HepG2 (cell line): ENCODE results near the gene PTPN18. TPM values are rescaled to one million over a fixed set of nuclear protein-coding genes. Genes with fewer than 3 reads are reported as not detected.

Experiments used
- BRCA1 ChIP-seq: sonication (generic); formaldehyde crosslinking; IDR thresholded peaks from 2 replicates; pipeline ENCODE4 v1.4.0; 2020; ENCODE audit warnings: missing genetic modification reagents
- DNMT3B ChIP-seq: conservative IDR thresholded peaks from 2 replicates; pipeline ENCODE4 v1.6.1; 2016; ENCODE audit warnings: missing biosample characterization, control low read depth
- FOSL1 ChIP-seq: sonication (generic); formaldehyde crosslinking; IDR thresholded peaks from 2 replicates; pipeline ENCODE4 v1.9.0; 2021; ENCODE audit warnings: missing genetic modification reagents, borderline replicate concordance
- HOXA5 ChIP-seq: sonication (generic); formaldehyde crosslinking; IDR thresholded peaks from 2 replicates; pipeline ENCODE4 v1.4.0; 2020; ENCODE audit warnings: missing genetic modification reagents
- MAZ ChIP-seq, 2 experiments: sonication (generic) in 1 of 2; formaldehyde crosslinking in 1 of 2; IDR thresholded peaks; 2 replicates each; pipeline versions ENCODE4 v1.5.0 to v1.6.1; 2012 to 2020; ENCODE audit warnings: low read depth in 2 of 2, mild to moderate bottlenecking in 2 of 2, borderline replicate concordance in 1 of 2, improper control_type of control experiment in 1 of 2, low read length in 1 of 2, missing genetic modification reagents in 1 of 2, moderate library complexity in 1 of 2
- PHF8 ChIP-seq: sonication (generic); formaldehyde crosslinking; IDR thresholded peaks from 2 replicates; pipeline ENCODE4 v1.5.0; 2020; ENCODE audit warnings: missing genetic modification reagents
- RAD21 ChIP-seq: fragments of 450-650 bp; formaldehyde crosslinking; IDR thresholded peaks from 2 replicates; pipeline ENCODE4 v1.5.0; 2020; ENCODE audit warnings: mild to moderate bottlenecking
- RARG ChIP-seq: sonication (generic); formaldehyde crosslinking; IDR thresholded peaks from 2 replicates; pipeline ENCODE4 v1.4.0; 2020; ENCODE audit warnings: low read depth, mild to moderate bottlenecking, missing genetic modification reagents
- SATB2 ChIP-seq: sonication (generic); formaldehyde crosslinking; IDR thresholded peaks from 2 replicates; pipeline ENCODE4 v1.5.0; 2020; ENCODE audit warnings: missing genetic modification reagents
- SMAD3 ChIP-seq: sonication (generic); formaldehyde crosslinking; IDR thresholded peaks from 2 replicates; pipeline ENCODE4 v1.4.0; 2020; ENCODE audit warnings: missing genetic modification reagents
- TGIF2 ChIP-seq: IDR thresholded peaks from 2 replicates; pipeline ENCODE4 v1.6.1; 2016; ENCODE audit warnings: control low read depth, missing compliant biosample characterization
- XRCC5 ChIP-seq: fragments of 200-400 bp; formaldehyde crosslinking; optimal IDR thresholded peaks from 2 replicates; pipeline ENCODE3; 2017; ENCODE audit warnings: mild to moderate bottlenecking, low read length
- YEATS4 ChIP-seq: sonication (generic); formaldehyde crosslinking; IDR thresholded peaks from 2 replicates; pipeline ENCODE4 v1.4.0; 2020; ENCODE audit warnings: missing genetic modification reagents, borderline replicate concordance
- ZNF607 ChIP-seq: sonication (generic); formaldehyde crosslinking; IDR thresholded peaks from 2 replicates; pipeline ENCODE4 v1.5.1; 2020; ENCODE audit warnings: missing genetic modification reagents, mild to moderate bottlenecking, borderline replicate concordance
- polyA plus RNA-seq, 8 experiments: library from polyadenylated mRNA; depleted of rRNA in 3 of 8; stranded (reverse) in 7 of 8; unstranded in 1 of 8; fragments of >200 nt; fragmentation: Illumina TruSeq in 4 of 8; extraction: Trizol in 4 of 8; gene quantifications; 2 replicates each; pipeline versions ENCODE4 v1.2.1 to v1.2.3, GENCODE V29; 2011 to 2016; ENCODE audit warnings: low read depth in 4 of 8, missing spikeins in 1 of 8, mixed read lengths in 1 of 8; ENCODE audit not compliant: insufficient read depth in 1 of 8
- total RNA-seq, 5 experiments: library from RNA; depleted of rRNA; stranded (reverse); fragments of >200 nt; fragmentation: Illumina TruSeq; extraction: Trizol; gene quantifications; 2 replicates each; pipeline ENCODE4 v1.2.3, GENCODE V29; 2016; ENCODE audit warnings: low read depth in 1 of 5
- TF ChIP-seq, protein P1 (sequence below): sonication (generic); formaldehyde crosslinking; IDR thresholded peaks from 2 replicates; pipeline ENCODE4 v1.4.0; 2020; ENCODE audit warnings: missing genetic modification reagents
- TF ChIP-seq, protein P2 (sequence below): sonication (generic); formaldehyde crosslinking; IDR thresholded peaks from 2 replicates; pipeline ENCODE4 v1.5.1; 2020; ENCODE audit warnings: missing genetic modification reagents, mild to moderate bottlenecking, borderline replicate concordance
- TF ChIP-seq, protein P3 (sequence below): sonication (generic); formaldehyde crosslinking; IDR thresholded peaks from 2 replicates; pipeline ENCODE4 v1.5.0; 2020; ENCODE audit warnings: mild to moderate bottlenecking, missing genetic modification reagents, borderline replicate concordance
- TF ChIP-seq, protein P4 (sequence below): sonication (generic); formaldehyde crosslinking; IDR thresholded peaks from 2 replicates; pipeline ENCODE4 v1.9.0; 2022; ENCODE audit warnings: missing genetic modification reagents, mild to moderate bottlenecking, borderline replicate concordance
- TF ChIP-seq, protein P5 (sequence below): sonication (generic); formaldehyde crosslinking; IDR thresholded peaks from 2 replicates; pipeline ENCODE4 v1.4.0; 2020; ENCODE audit warnings: missing genetic modification reagents; ENCODE audit errors: not compliant biosample characterization

The PTPN18 gene
- total and polyA plus RNA-seq, 2 of the 13 experiments (the other 11 are each of a cell fraction or from before 2014, with no cell fraction given): 14.8 to 39.6 TPM

DNA sequence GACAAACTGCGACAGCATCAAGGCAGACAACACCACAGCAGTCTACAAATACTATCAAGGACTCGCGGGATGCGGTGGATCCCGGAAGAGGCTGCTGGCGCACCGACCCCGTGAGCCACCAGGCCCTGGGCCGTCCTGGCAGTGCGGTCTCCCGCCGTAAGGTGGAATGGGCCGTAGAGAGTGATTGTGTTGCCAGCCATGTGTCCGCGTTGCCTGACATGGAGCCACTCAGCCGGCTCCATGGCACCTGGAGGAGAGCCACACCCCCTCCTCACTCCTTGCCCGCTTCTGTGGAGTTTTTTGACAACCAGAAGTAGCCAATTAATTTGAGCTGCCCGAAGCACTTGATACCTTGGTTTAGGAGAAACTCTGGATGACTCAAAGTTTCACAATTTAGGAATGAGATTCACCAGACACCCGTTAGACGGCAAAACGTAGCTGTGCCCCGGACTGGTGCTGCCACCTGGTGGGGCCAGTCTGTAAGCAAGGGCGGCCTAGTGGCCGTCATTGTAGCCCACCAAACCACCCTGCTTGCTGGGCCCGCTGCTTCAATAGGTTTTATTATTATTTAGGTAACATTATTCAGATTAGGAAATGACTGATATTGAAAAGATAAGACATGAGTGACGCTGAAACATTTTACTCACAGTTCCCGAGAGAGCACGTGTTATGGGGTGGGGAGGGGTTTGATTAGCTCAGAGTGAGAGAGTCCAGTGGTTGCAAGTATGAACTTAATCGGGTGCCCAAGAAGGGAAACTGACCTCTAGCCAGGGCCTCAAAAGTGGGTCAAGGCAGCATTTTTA, 23.4 kb upstream of the PTPN18 start (continued):
- TF ChIP-seq, protein P1, sequence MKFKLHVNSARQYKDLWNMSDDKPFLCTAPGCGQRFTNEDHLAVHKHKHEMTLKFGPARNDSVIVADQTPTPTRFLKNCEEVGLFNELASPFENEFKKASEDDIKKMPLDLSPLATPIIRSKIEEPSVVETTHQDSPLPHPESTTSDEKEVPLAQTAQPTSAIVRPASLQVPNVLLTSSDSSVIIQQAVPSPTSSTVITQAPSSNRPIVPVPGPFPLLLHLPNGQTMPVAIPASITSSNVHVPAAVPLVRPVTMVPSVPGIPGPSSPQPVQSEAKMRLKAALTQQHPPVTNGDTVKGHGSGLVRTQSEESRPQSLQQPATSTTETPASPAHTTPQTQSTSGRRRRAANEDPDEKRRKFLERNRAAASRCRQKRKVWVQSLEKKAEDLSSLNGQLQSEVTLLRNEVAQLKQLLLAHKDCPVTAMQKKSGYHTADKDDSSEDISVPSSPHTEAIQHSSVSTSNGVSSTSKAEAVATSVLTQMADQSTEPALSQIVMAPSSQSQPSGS: 0 out of 2 replicates have a peak, but pooled peaks have one; percentile 45
- 0 out of 2 replicates have a peak, but pooled peaks have one; percentile 14 for TF ChIP-seq FOSL1 (CRISPR knock-in tag)
- peak; percentile 80; the same call in 1 of the 2 replicates for TF ChIP-seq DNMT3B (CRISPR knock-in tag)
- TF ChIP-seq PHF8 (CRISPR knock-in tag): peak; percentile 51
- TF ChIP-seq SMAD3 (CRISPR knock-in tag): peak; percentile 70; the same call in 1 of the 2 replicates
- TF ChIP-seq RARG (CRISPR knock-in tag): no peak
- TF ChIP-seq MAZ (IDR thresholded peaks at IDR 0.05; ENCODE audit: borderline replicate concordance, low read depth, low read length): no peak
- 0 out of 2 replicates have a peak, but pooled peaks have one; percentile 32 for TF ChIP-seq MAZ (CRISPR knock-in tag; IDR thresholded peaks at IDR 0.05; ENCODE audit: low read depth)
- TF ChIP-seq BRCA1 (CRISPR knock-in tag): peak; percentile 64; the same call in 1 of the 2 replicates
- peak; percentile 88 for TF ChIP-seq XRCC5
- TF ChIP-seq, protein P2, sequence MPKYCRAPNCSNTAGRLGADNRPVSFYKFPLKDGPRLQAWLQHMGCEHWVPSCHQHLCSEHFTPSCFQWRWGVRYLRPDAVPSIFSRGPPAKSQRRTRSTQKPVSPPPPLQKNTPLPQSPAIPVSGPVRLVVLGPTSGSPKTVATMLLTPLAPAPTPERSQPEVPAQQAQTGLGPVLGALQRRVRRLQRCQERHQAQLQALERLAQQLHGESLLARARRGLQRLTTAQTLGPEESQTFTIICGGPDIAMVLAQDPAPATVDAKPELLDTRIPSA (CRISPR knock-in tag): no peak
- peak; percentile 30; the same call in 1 of the 2 replicates for TF ChIP-seq YEATS4
- TF ChIP-seq RAD21 (CRISPR knock-in tag): peak; percentile 95
- peak; percentile 67 for TF ChIP-seq HOXA5 (CRISPR knock-in tag)
- TF ChIP-seq, protein P3, sequence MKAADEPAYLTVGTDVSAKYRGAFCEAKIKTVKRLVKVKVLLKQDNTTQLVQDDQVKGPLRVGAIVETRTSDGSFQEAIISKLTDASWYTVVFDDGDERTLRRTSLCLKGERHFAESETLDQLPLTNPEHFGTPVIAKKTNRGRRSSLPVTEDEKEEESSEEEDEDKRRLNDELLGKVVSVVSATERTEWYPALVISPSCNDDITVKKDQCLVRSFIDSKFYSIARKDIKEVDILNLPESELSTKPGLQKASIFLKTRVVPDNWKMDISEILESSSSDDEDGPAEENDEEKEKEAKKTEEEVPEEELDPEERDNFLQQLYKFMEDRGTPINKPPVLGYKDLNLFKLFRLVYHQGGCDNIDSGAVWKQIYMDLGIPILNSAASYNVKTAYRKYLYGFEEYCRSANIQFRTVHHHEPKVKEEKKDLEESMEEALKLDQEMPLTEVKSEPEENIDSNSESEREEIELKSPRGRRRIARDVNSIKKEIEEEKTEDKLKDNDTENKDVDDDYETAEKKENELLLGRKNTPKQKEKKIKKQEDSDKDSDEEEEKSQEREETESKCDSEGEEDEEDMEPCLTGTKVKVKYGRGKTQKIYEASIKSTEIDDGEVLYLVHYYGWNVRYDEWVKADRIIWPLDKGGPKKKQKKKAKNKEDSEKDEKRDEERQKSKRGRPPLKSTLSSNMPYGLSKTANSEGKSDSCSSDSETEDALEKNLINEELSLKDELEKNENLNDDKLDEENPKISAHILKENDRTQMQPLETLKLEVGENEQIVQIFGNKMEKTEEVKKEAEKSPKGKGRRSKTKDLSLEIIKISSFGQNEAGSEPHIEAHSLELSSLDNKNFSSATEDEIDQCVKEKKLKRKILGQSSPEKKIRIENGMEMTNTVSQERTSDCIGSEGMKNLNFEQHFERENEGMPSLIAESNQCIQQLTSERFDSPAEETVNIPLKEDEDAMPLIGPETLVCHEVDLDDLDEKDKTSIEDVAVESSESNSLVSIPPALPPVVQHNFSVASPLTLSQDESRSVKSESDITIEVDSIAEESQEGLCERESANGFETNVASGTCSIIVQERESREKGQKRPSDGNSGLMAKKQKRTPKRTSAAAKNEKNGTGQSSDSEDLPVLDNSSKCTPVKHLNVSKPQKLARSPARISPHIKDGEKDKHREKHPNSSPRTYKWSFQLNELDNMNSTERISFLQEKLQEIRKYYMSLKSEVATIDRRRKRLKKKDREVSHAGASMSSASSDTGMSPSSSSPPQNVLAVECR: peak; percentile 50; the same call in 1 of the 2 replicates
- TF ChIP-seq SATB2 (CRISPR knock-in tag): no peak
- no peak for TF ChIP-seq ZNF607 (CRISPR knock-in tag)
- TF ChIP-seq TGIF2 (CRISPR knock-in tag): peak; percentile 57; the same call in 1 of the 2 replicates
- TF ChIP-seq, protein P4, sequence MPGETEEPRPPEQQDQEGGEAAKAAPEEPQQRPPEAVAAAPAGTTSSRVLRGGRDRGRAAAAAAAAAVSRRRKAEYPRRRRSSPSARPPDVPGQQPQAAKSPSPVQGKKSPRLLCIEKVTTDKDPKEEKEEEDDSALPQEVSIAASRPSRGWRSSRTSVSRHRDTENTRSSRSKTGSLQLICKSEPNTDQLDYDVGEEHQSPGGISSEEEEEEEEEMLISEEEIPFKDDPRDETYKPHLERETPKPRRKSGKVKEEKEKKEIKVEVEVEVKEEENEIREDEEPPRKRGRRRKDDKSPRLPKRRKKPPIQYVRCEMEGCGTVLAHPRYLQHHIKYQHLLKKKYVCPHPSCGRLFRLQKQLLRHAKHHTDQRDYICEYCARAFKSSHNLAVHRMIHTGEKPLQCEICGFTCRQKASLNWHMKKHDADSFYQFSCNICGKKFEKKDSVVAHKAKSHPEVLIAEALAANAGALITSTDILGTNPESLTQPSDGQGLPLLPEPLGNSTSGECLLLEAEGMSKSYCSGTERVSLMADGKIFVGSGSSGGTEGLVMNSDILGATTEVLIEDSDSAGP (CRISPR knock-in tag): peak; percentile 30; the same call in 1 of the 2 replicates
- TF ChIP-seq, protein P5, sequence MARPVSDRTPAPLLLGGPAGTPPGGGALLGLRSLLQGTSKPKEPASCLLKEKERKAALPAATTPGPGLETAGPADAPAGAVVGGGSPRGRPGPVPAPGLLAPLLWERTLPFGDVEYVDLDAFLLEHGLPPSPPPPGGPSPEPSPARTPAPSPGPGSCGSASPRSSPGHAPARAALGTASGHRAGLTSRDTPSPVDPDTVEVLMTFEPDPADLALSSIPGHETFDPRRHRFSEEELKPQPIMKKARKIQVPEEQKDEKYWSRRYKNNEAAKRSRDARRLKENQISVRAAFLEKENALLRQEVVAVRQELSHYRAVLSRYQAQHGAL: peak; percentile 90
